Measurements from ENCODE around the gene SLC6A9. TPM values are rescaled to one million over a fixed set of nuclear protein-coding genes. Genes with fewer than 3 reads are reported as not detected.

The SLC6A9 gene
- total and polyA plus RNA-seq, 2 experiments from 2014 or later = 4.9 to 13.2 TPM

DNA sequence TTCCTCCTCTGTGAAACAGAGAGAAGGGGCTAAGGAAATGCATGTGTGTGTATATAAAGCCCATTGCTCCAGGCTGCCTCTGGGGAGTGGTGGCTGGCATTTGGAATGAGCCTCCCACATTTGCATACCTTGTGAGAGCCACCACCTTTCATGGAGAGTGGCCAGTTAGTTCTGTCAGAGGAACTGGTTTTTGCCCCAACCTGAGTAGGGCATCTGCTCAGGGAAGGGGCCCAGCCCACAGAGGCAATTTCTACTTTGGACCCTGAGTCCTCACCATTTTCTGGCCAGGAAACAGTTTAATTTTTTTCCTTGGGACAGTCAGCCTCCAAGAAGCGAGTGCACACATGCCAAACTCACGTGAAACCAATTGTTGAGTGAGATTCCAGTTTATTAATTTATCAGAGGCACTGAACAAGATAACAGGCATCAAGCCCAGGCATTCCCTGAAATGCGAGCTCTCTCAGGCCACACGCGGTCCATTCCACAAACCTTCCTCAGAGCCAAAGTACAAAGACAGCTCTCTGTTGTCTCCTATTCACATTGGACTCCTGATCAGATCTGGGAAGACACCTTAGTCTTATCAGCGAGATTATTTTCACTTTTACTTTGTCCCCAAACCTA is 1.0 kb upstream of the SLC6A9 start:
- Histone ChIP-seq H3K9me3 (ENCODE audit: low read depth) (no peaks in the 10 kb centered on the region), H3K4me3 (no peak overlapping the region), H3K27me3 (no peaks in the 10 kb centered on the region), H3K36me3 (no peaks in the 10 kb centered on the region), H3K4me1 (ENCODE audit: low read depth) (peaks cover 38% of the 10 kb centered on the region), H3K27ac (peak overlapping the region; percentile 73)
- no peak for DNase-seq (ENCODE audit: low read depth in 1 of 2, low spot score in 1 of 2)
- no peak for TF ChIP-seq CTCF (IDR thresholded peaks at IDR 0.05; ENCODE audit: low read depth, low read length)

DNA sequence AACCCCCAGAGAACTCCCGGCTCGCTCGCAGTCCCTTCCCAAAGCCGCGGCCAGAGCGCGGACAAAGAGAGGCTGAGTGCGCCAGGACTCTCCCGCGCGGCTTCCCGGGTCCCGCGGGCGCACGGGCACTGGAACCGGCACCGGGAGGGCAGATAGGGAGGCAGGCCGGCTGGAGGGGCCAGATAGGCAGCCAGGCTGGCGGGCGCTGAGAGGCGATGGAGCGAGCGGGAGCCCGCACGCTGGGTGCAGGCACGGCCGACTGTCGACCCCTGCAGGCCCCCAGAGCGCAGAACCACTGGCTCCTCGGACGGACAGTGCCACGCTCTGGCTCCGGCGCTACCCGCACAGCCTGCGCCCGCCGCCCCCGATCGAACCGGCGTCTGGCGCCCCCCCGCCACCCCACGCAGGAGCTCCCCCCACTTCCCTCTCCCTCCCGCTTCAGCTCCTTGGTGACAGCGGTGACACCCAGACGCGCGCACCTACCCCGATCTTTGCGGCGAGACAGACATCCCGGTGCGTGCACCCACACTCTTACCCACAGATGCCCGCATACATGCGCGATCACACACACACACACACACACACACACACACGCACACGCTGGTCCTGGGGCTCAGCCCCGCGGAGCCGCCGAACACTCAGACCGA is 534 bp downstream of the SLC6A9 start:
- peak; percentile 49 to 85 for DNase-seq (ENCODE audit: low read depth in 1 of 2, low spot score in 1 of 2)

GRCh38 chr1:44029911-44030604 is 1.2 kb downstream of the SLC6A9 start:
- Histone ChIP-seq H3K4me3 (peak overlapping the region; percentile 77), H3K27me3 (no peaks in the 10 kb centered on the region), H3K9me3 (ENCODE audit: low read depth) (no peaks in the 10 kb centered on the region), H3K36me3 (no peaks in the 10 kb centered on the region), H3K4me1 (ENCODE audit: low read depth) (peaks cover 16% of the 10 kb centered on the region), H3K27ac (peak overlapping the region; percentile 73)
- peak; percentile 92 to 93 for DNase-seq (ENCODE audit: low read depth in 1 of 2, low spot score in 1 of 2)
- TF ChIP-seq CTCF (IDR thresholded peaks at IDR 0.05; ENCODE audit: low read depth, low read length) = no peak

More for the DNA sequence above, 534 bp downstream of the SLC6A9 start:
- peak overlapping the region; percentile 73 for H3K27ac ChIP-seq
- no peaks in the 10 kb centered on the region for H3K36me3 ChIP-seq
- no peaks in the 10 kb centered on the region for H3K27me3 ChIP-seq
- H3K4me1 ChIP-seq (ENCODE audit: low read depth) = peaks cover 23% of the 10 kb centered on the region
- no peaks in the 10 kb centered on the region for H3K9me3 ChIP-seq (ENCODE audit: low read depth)
- peak; percentile 22 for TF ChIP-seq CTCF (IDR thresholded peaks at IDR 0.05; ENCODE audit: low read depth, low read length)
- H3K4me3 ChIP-seq = peak overlapping the region; percentile 77

- no peak for TF ChIP-seq CTCF (IDR thresholded peaks at IDR 0.05; ENCODE audit: low read depth, low read length)
- H3K4me3 ChIP-seq = peak overlapping the region; percentile 77
- H3K27ac ChIP-seq = peak overlapping the region; percentile 73
- H3K4me1 ChIP-seq (ENCODE audit: low read depth) = peaks cover 14% of the 10 kb centered on the region
- no peaks in the 10 kb centered on the region for H3K27me3 ChIP-seq
- no peaks in the 10 kb centered on the region for H3K36me3 ChIP-seq
- DNase-seq (ENCODE audit: low read depth in 1 of 2, low spot score in 1 of 2) = peak in 1 of 2 donors; percentile 77
- no peaks in the 10 kb centered on the region for H3K9me3 ChIP-seq (ENCODE audit: low read depth)
Observed at GRCh38 chr1:44029260-44029910, 1.9 kb downstream of the SLC6A9 start.

GRCh38 chr1:44027320-44027719 is 3.9 kb downstream of the SLC6A9 start:
- no peak for TF ChIP-seq CTCF (IDR thresholded peaks at IDR 0.05; ENCODE audit: low read depth, low read length)
- Histone ChIP-seq H3K27me3 (no peaks in the 10 kb centered on the region), H3K36me3 (no peaks in the 10 kb centered on the region)

More at GRCh38 chr1:44027320-44027719, 3.9 kb downstream of the SLC6A9 start:
- DNase-seq (ENCODE audit: low read depth in 1 of 2, low spot score in 1 of 2) = no peak
- H3K4me3 ChIP-seq = no peak overlapping the region
- no peaks in the 10 kb centered on the region for H3K9me3 ChIP-seq (ENCODE audit: low read depth)
- H3K4me1 ChIP-seq (ENCODE audit: low read depth) = peaks cover 9% of the 10 kb centered on the region
- H3K27ac ChIP-seq = no peak overlapping the region

Data from cardiac muscle cell (in vitro differentiated cells and primary cell).